ENCODE measurements around the gene SLC7A8. TPM values are rescaled to one million over a fixed set of nuclear protein-coding genes. Genes with fewer than 3 reads are reported as not detected.

Gene SLC7A8
- total RNA-seq, 1 donor from 2014 or later = 1.1 TPM

GRCh38 chr14:23091294-23092225 is 91.9 kb downstream of the SLC7A8 start:
- Histone ChIP-seq H3K36me3 (ENCODE audit: control insufficient read depth, insufficient read depth, low read length) (peaks cover 12% of the 10 kb centered on the region), H3K4me3 (ENCODE audit: low read depth, low read length) (no peak overlapping the region), H3K27me3 (ENCODE audit: control insufficient read depth, insufficient read depth, low read length) (no peaks in the 10 kb centered on the region)
- DNase-seq (ENCODE audit: low read depth) = no peak
- TF ChIP-seq CTCF (IDR thresholded peaks at IDR 0.05; ENCODE audit: insufficient read depth, low read length, severe bottlenecking) = no peak
- no peak for FAIRE-seq

GRCh38 chr14:23090254-23090636 is 93.2 kb downstream of the SLC7A8 start:
- DNase-seq (ENCODE audit: low read depth) (no peak), FAIRE-seq (no peak)
- Histone ChIP-seq H3K36me3 (ENCODE audit: control insufficient read depth, insufficient read depth, low read length) (peaks cover 13% of the 10 kb centered on the region), H3K4me3 (ENCODE audit: low read depth, low read length) (no peak overlapping the region), H3K27me3 (ENCODE audit: control insufficient read depth, insufficient read depth, low read length) (no peaks in the 10 kb centered on the region)
- no peak for TF ChIP-seq CTCF (IDR thresholded peaks at IDR 0.05; ENCODE audit: insufficient read depth, low read length, severe bottlenecking)

- Histone ChIP-seq H3K36me3 (ENCODE audit: control insufficient read depth, insufficient read depth, low read length) (peaks cover 13% of the 10 kb centered on the region), H3K4me3 (ENCODE audit: low read depth, low read length) (no peak overlapping the region), H3K27me3 (ENCODE audit: control insufficient read depth, insufficient read depth, low read length) (no peaks in the 10 kb centered on the region)
- DNase-seq (ENCODE audit: low read depth) (no peak), FAIRE-seq (no peak)
- TF ChIP-seq CTCF (IDR thresholded peaks at IDR 0.05; ENCODE audit: insufficient read depth, low read length, severe bottlenecking) = no peak
Measured at GRCh38 chr14:23089498-23090253, 93.8 kb downstream of the SLC7A8 start.

GRCh38 chr14:23086565-23086964 is 96.9 kb downstream of the SLC7A8 start:
- DNase-seq (ENCODE audit: low read depth) = no peak
- FAIRE-seq = no peak
- H3K36me3 ChIP-seq (ENCODE audit: control insufficient read depth, insufficient read depth, low read length) = peaks cover 12% of the 10 kb centered on the region
- no peak for TF ChIP-seq CTCF (IDR thresholded peaks at IDR 0.05; ENCODE audit: insufficient read depth, low read length, severe bottlenecking)
- no peaks in the 10 kb centered on the region for H3K27me3 ChIP-seq (ENCODE audit: control insufficient read depth, insufficient read depth, low read length)
- no peak overlapping the region for H3K4me3 ChIP-seq (ENCODE audit: low read depth, low read length)

GRCh38 chr14:23085458-23085857 is 98.0 kb downstream of the SLC7A8 start:
- no peak overlapping the region for H3K4me3 ChIP-seq (ENCODE audit: low read depth, low read length)
- H3K27me3 ChIP-seq (ENCODE audit: control insufficient read depth, insufficient read depth, low read length) = no peaks in the 10 kb centered on the region
- peaks cover 10% of the 10 kb centered on the region for H3K36me3 ChIP-seq (ENCODE audit: control insufficient read depth, insufficient read depth, low read length)
- FAIRE-seq (no peak), DNase-seq (ENCODE audit: low read depth) (no peak)
- TF ChIP-seq CTCF (IDR thresholded peaks at IDR 0.05; ENCODE audit: insufficient read depth, low read length, severe bottlenecking) = no peak

Measured in bronchial epithelial cell (primary cell).